Pulmonary artery endothelial cell (primary cell): ENCODE measurements around the gene SNX15. TPM values are rescaled to one million over a fixed set of nuclear protein-coding genes. Genes with fewer than 3 reads are reported as not detected.
A peak's percentile ranks its signal among the peaks of the same experiment; 100 is the strongest.

ENCODE experiments used
- DNase-seq: peaks from one replicate; pipeline ENCODE4 v3.0.0-alpha.2; 2011; ENCODE audit warnings: low read depth, low spot score
- total RNA-seq: library from RNA; depleted of rRNA; stranded (reverse); fragments of >200 nt; gene quantifications from 2 replicates; pipeline ENCODE4 v1.2.3, GENCODE V29; 2014

SNX15 gene
- total RNA-seq, 1 donor from 2014 or later = 8.2 TPM

- DNase-seq = peak; percentile 85
Observed at GRCh38 chr11:65083834-65084597, 56.8 kb downstream of the SNX15 start, which contains the start of the genes CDCA5 and ZFPL1. TSS of gene CDCA5 (minus strand) at chr11:65084040. CDS start at chr11:65083978, 62 bp downstream. TSS of gene ZFPL1 (plus strand) at chr11:65084222. CDS start at chr11:65084699, 477 bp downstream.

- no peak for DNase-seq
Observed at GRCh38 chr11:65084598-65085375, 57.5 kb downstream of the SNX15 start.

- no peak for DNase-seq
Observed at GRCh38 chr11:65085446-65085845, 58.2 kb downstream of the SNX15 start.

DNA sequence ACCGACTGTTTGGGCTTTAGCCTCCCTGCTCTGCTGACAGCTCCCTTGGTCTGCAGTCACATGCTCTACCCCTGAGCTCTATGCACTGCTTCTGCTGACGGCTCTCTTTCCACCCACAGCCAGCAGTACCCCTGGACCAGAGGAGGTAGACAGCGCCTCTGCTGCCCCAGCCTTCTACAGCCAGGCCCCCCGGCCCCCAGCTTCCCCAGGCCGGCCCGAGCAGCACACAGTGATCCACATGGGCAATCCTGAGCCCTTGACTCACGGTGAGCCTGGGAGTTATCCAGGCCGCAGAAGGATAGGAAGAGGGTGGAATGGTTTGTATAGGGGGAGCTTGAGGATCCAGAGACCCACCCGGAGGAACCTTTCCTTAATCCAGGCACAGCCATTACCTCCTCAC, 59.6 kb downstream of the SNX15 start:
- DNase-seq = no peak

DNA sequence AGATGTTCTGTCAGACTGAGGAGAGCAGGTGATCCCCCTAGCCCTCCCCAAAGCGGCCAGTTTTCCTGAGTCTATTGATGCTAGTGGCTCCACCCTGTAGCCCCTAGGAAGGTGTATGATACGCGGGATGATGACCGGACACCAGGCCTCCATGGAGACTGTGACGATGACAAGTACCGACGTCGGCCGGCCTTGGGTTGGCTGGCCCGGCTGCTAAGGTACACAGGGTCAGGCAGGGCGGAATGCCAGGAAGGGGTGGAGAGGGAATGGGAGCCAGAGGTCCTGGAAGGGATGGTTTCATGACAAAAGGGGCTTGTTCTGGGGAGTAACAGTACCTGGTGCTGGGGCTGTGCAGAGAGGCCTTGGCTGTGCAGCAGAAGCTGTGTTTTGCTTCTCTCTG, 60.0 kb downstream of the SNX15 start:
- DNase-seq = no peak

DNA sequence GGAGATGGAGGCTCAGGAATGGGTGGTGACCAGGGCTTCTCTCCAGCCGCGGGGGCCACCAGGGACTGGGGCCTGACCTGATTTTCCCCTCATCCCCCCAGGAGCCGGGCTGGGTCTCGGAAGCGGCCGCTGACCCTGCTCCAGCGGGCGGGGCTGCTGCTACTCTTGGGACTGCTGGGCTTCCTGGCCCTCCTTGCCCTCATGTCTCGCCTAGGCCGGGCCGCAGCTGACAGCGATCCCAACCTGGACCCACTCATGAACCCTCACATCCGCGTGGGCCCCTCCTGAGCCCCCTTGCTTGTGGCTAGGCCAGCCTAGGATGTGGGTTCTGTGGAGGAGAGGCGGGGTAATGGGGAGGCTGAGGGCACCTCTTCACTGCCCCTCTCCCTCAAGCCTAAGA, 60.6 kb downstream of the SNX15 start:
- no peak for DNase-seq

GRCh38 chr11:65089621-65090020, 62.4 kb downstream of the SNX15 start:
- no peak for DNase-seq

Other genes starting within 250 kb of the SNX15 start
- gene SF1, start 248.9 kb upstream of the SNX15 start, total RNA-seq = 74.6 and 107 TPM in 2 replicates
- 34.3 and 34.8 TPM in 2 replicates for gene MAP4K2, start 224.2 kb upstream of the SNX15 start, total RNA-seq
- 17.0 and 26.2 TPM in 2 replicates for gene MEN1, start 216.9 kb upstream of the SNX15 start, total RNA-seq
- gene CDC42BPG, start 182.8 kb upstream of the SNX15 start, total RNA-seq = 0.20 and 0.25 TPM in 2 replicates
- gene EHD1, start 148.8 kb upstream of the SNX15 start, total RNA-seq = 110 and 122 TPM in 2 replicates
- 8.8 and 9.6 TPM in 2 replicates for gene ATG2A, start 110.2 kb upstream of the SNX15 start, total RNA-seq
- gene PPP2R5B, start 102.8 kb upstream of the SNX15 start, total RNA-seq = 9.7 and 12.1 TPM in 2 replicates
- gene GPHA2, start 91.5 kb upstream of the SNX15 start, total RNA-seq = not detected in 2 replicates
- not detected in 2 replicates for gene MAJIN, start 55.3 kb upstream of the SNX15 start, total RNA-seq
- 0.40 and 1.1 TPM in 2 replicates for gene BATF2, start 30.5 kb upstream of the SNX15 start, total RNA-seq
- gene ARL2, start 13.3 kb upstream of the SNX15 start, total RNA-seq = 93.5 and 124 TPM in 2 replicates
- gene SAC3D1, start 13.8 kb downstream of the SNX15 start, total RNA-seq = 9.4 and 11.4 TPM in 2 replicates
- 10.7 and 15.9 TPM in 2 replicates for gene NAALADL1, start 31.1 kb downstream of the SNX15 start, total RNA-seq
- gene CDCA5, start 56.6 kb downstream of the SNX15 start, total RNA-seq = 9.0 and 16.0 TPM in 2 replicates
- gene ZFPL1, start 56.8 kb downstream of the SNX15 start, total RNA-seq = 32.9 and 34.6 TPM in 2 replicates
- 174 and 190 TPM in 2 replicates for gene VPS51, start 68.8 kb downstream of the SNX15 start, total RNA-seq
- 20.6 and 28.7 TPM in 2 replicates for gene TM7SF2, start 84.4 kb downstream of the SNX15 start, total RNA-seq
- 10.0 and 11.3 TPM in 2 replicates for gene ZNHIT2, start 90.3 kb downstream of the SNX15 start, total RNA-seq
- gene FAU, start 94.7 kb downstream of the SNX15 start, total RNA-seq = 222 and 473 TPM in 2 replicates
- gene MRPL49, start 94.9 kb downstream of the SNX15 start, total RNA-seq = 52.2 and 58.2 TPM in 2 replicates
- 7.1 and 11.4 TPM in 2 replicates for gene SYVN1, start 107.1 kb downstream of the SNX15 start, total RNA-seq
- not detected in 2 replicates for gene SPDYC, start 142.8 kb downstream of the SNX15 start, total RNA-seq
- gene CAPN1, start 154.5 kb downstream of the SNX15 start, total RNA-seq = 151 and 203 TPM in 2 replicates
- 9.2 and 15.3 TPM in 2 replicates for gene POLA2, start 234.5 kb downstream of the SNX15 start, total RNA-seq